GM06990 (cell line): ENCODE data around the gene FAM81B.

Experiments used
- DNase-seq: peaks from one replicate; pipeline ENCODE4 v3.0.0-alpha.2; 2011; ENCODE audit not compliant: insufficient read length; ENCODE audit errors: extremely low read depth
- H3K27me3 ChIP-seq: replicated peaks from 2 replicates; pipeline ENCODE4 v1.6.0; 2011; ENCODE audit warnings: low read length; ENCODE audit not compliant: control insufficient read depth, insufficient read depth
- H3K36me3 ChIP-seq: 2 replicates; pipeline ENCODE4 v1.5.1; 2011; ENCODE audit warnings: low read length; ENCODE audit not compliant: control insufficient read depth, insufficient read depth
- H3K4me3 ChIP-seq: replicated peaks from 2 replicates; pipeline ENCODE4 v1.5.1; 2011; ENCODE audit warnings: low read depth, mild to moderate bottlenecking, control low read depth, low read length
- CTCF ChIP-seq: IDR thresholded peaks from 2 replicates; pipeline ENCODE4 v1.5.1; 2011; ENCODE audit warnings: low read length, control low read depth, mild to moderate bottlenecking, inconsistent platforms; ENCODE audit not compliant: insufficient read depth, poor library complexity, severe bottlenecking

Gene FAM81B

GRCh38 chr5:95448789-95449188 is 57.6 kb downstream of the FAM81B start:
- no peak for DNase-seq
- Histone ChIP-seq H3K36me3 (no peaks in the 10 kb centered on the region), H3K27me3 (no peaks in the 10 kb centered on the region; the same call in 1 of the 2 replicates), H3K4me3 (no peak overlapping the region)
- no peak for TF ChIP-seq CTCF

GRCh38 chr5:95449460-95449859 is 58.3 kb downstream of the FAM81B start:
- H3K36me3 ChIP-seq: no peaks in the 10 kb centered on the region
- no peak for TF ChIP-seq CTCF
- H3K27me3 ChIP-seq: no peaks in the 10 kb centered on the region; the same call in 1 of the 2 replicates
- no peak for DNase-seq
- no peak overlapping the region for H3K4me3 ChIP-seq

- Histone ChIP-seq H3K4me3 (no peak overlapping the region), H3K36me3 (no peaks in the 10 kb centered on the region), H3K27me3 (no peaks in the 10 kb centered on the region)
- TF ChIP-seq CTCF: no peak
- DNase-seq: no peak
These were observed 63.4 kb downstream of the FAM81B start for GRCh38 chr5:95454536-95454935.

- no peak for DNase-seq
- Histone ChIP-seq H3K36me3 (peaks cover 1% of the 10 kb centered on the region), H3K27me3 (no peaks in the 10 kb centered on the region), H3K4me3 (no peak overlapping the region)
- TF ChIP-seq CTCF: no peak
These were observed 69.5 kb downstream of the FAM81B start for GRCh38 chr5:95460665-95461064.

GRCh38 chr5:95471487-95471886 is 80.3 kb downstream of the FAM81B start:
- TF ChIP-seq CTCF: no peak
- H3K4me3 ChIP-seq: no peak overlapping the region

GRCh38 chr5:95471942-95472341 is 80.8 kb downstream of the FAM81B start:
- no peak for TF ChIP-seq CTCF
- no peaks in the 10 kb centered on the region for H3K27me3 ChIP-seq
- H3K4me3 ChIP-seq: no peak overlapping the region
- H3K36me3 ChIP-seq: peaks cover 5% of the 10 kb centered on the region
- DNase-seq: no peak

More at GRCh38 chr5:95471487-95471886, 80.3 kb downstream of the FAM81B start:
- peaks cover 5% of the 10 kb centered on the region for H3K36me3 ChIP-seq
- DNase-seq: no peak
- no peaks in the 10 kb centered on the region for H3K27me3 ChIP-seq
